Smooth muscle cell (in vitro differentiated cells): ENCODE data around the gene DLGAP4. TPM values are rescaled to one million over a fixed set of nuclear protein-coding genes. Genes with fewer than 3 reads are reported as not detected.

Experiments used
- DNase-seq: peaks from one replicate; lab custom pipeline; 2025; ENCODE audit not compliant: unreplicated experiment; lab: John Stamatoyannopoulos, UW
- H2AFZ ChIP-seq: fragments of 200-600 bp; sonication (generic); 2 replicates; pipeline ENCODE4 v1.6.0; 2016; ENCODE audit warnings: antibody characterized with exemption, low read depth, mild to moderate bottlenecking
- H3F3A ChIP-seq: fragments of 200-600 bp; sonication (generic); 2 replicates; pipeline ENCODE4 v1.6.0; 2017; ENCODE audit warnings: antibody characterized with exemption, low read depth
- H3K27ac ChIP-seq: fragments of 200-600 bp; sonication (generic); 2 replicates; pipeline ENCODE4 v1.5.1; 2016; ENCODE audit warnings: low read depth, mild to moderate bottlenecking
- H3K27me3 ChIP-seq: fragments of 200-600 bp; sonication (generic); 2 replicates; pipeline ENCODE4 v1.6.1; 2016; ENCODE audit warnings: low read depth, mild to moderate bottlenecking
- H3K36me3 ChIP-seq: fragments of 200-600 bp; sonication (generic); 2 replicates; pipeline ENCODE4 v1.5.1; 2016; ENCODE audit warnings: low read depth
- H3K4me1 ChIP-seq: fragments of 200-600 bp; sonication (generic); 2 replicates; pipeline ENCODE4 v1.5.1; 2016; ENCODE audit warnings: low read depth
- H3K4me2 ChIP-seq: fragments of 200-600 bp; sonication (generic); 2 replicates; pipeline ENCODE4 v1.6.0; 2016; ENCODE audit warnings: mild to moderate bottlenecking
- H3K4me3 ChIP-seq: fragments of 200-600 bp; sonication (generic); 2 replicates; pipeline ENCODE4 v1.5.1; 2016; ENCODE audit warnings: mild to moderate bottlenecking
- H3K79me2 ChIP-seq: fragments of 200-600 bp; sonication (generic); 2 replicates; pipeline ENCODE4 v1.6.0; 2016; ENCODE audit warnings: low read depth, mild to moderate bottlenecking
- H3K9ac ChIP-seq: fragments of 200-600 bp; sonication (generic); 2 replicates; pipeline ENCODE4 v1.6.0; 2016; ENCODE audit warnings: low read depth
- H3K9me3 ChIP-seq: fragments of 200-600 bp; sonication (generic); replicated peaks from 2 replicates; pipeline ENCODE4 v1.5.1; 2016; ENCODE audit warnings: low read depth
- H4K20me1 ChIP-seq: fragments of 200-600 bp; sonication (generic); 2 replicates; pipeline ENCODE4 v1.6.0; 2016; ENCODE audit warnings: low read depth
- CTCF ChIP-seq: fragments of 200-600 bp; sonication (generic); IDR thresholded peaks from 2 replicates; pipeline ENCODE4 v1.5.1; 2017; ENCODE audit warnings: borderline replicate concordance, mild to moderate bottlenecking, antibody characterized with exemption; ENCODE audit not compliant: insufficient read depth, poor library complexity, severe bottlenecking
- WGBS: methylation state at CpG from one replicate; pipeline ENCODE4 v1.1.7; 2016; ENCODE audit warnings: low lambda C conversion rate; 5-methylcytosine and 5-hydroxymethylcytosine counted together
- polyA plus RNA-seq: library from polyadenylated mRNA; unstranded; fragments of >200 nt; fragmentation: Nextera tagmentation; extraction: Ambion mirVana; gene quantifications from 2 replicates; pipeline ENCODE4 v1.2.1, GENCODE V29; 2016
- total RNA-seq: library from RNA; depleted of rRNA; stranded (reverse); fragments of >200 nt; gene quantifications from 2 replicates; pipeline ENCODE4 v1.2.3, GENCODE V29; 2014

Gene DLGAP4
- total and polyA plus RNA-seq, 2 experiments from 2014 or later: 86.8 to 102 TPM

- Histone ChIP-seq H3K27me3 (peaks cover 3% of the 10 kb centered on the region), H3K4me3 (no peak overlapping the region), H3K36me3 (no peaks in the 10 kb centered on the region), H2AFZ (no peak overlapping the region), H3K27ac (no peak overlapping the region), H3K9ac (no peak overlapping the region), H3F3A (no peaks in the 10 kb centered on the region), H3K9me3 (no peaks in the 10 kb centered on the region), H3K4me2 (no peak overlapping the region), H3K79me2 (no peaks in the 10 kb centered on the region), H4K20me1 (no peaks in the 10 kb centered on the region), H3K4me1 (no peaks in the 10 kb centered on the region)
- TF ChIP-seq CTCF: no peak
- WGBS: 89% methylated on average over 6 of the region's 6 CpGs
- no peak for DNase-seq
Measured at GRCh38 chr20:36396340-36396739, 90.2 kb downstream of the DLGAP4 start.

GRCh38 chr20:36396847-36397630 is 90.9 kb downstream of the DLGAP4 start:
- Histone ChIP-seq H4K20me1 (no peaks in the 10 kb centered on the region), H3K36me3 (no peaks in the 10 kb centered on the region), H3K27ac (no peak overlapping the region), H3F3A (no peaks in the 10 kb centered on the region), H2AFZ (no peak overlapping the region), H3K9ac (no peak overlapping the region), H3K79me2 (no peaks in the 10 kb centered on the region), H3K27me3 (peaks cover 3% of the 10 kb centered on the region), H3K4me2 (no peak overlapping the region), H3K4me3 (no peak overlapping the region), H3K4me1 (no peaks in the 10 kb centered on the region), H3K9me3 (no peaks in the 10 kb centered on the region)
- TF ChIP-seq CTCF: no peak
- 84% methylated on average over 8 of the region's 8 CpGs for WGBS
- no peak for DNase-seq

- Histone ChIP-seq H3K9me3 (no peaks in the 10 kb centered on the region), H3K4me2 (no peak overlapping the region), H3K27ac (no peak overlapping the region), H3K9ac (no peak overlapping the region), H4K20me1 (no peaks in the 10 kb centered on the region), H3K4me1 (no peaks in the 10 kb centered on the region), H2AFZ (no peak overlapping the region), H3K79me2 (no peaks in the 10 kb centered on the region), H3F3A (no peaks in the 10 kb centered on the region), H3K4me3 (no peak overlapping the region), H3K27me3 (peaks cover 5% of the 10 kb centered on the region), H3K36me3 (no peaks in the 10 kb centered on the region)
- TF ChIP-seq CTCF: no peak
- DNase-seq: no peak
- WGBS: 88% methylated on average over 3 of the region's 3 CpGs
Measured at GRCh38 chr20:36398515-36398914, 92.4 kb downstream of the DLGAP4 start.
